ENCODE measurements around the gene GFOD1.
A peak's percentile ranks its signal among the peaks of the same experiment; 100 is the strongest.
"Not testable (repeated sequence)": the region's sequence is repeated elsewhere in the genome, so short reads cannot be mapped to it uniquely, and the experiment has no call there.

The GFOD1 gene

GRCh38 chr6:13438126-13438525 is 49.3 kb downstream of the GFOD1 start:
- no peak for DNase-seq

- no peak for DNase-seq
Observed at GRCh38 chr6:13437218-13437996, 50.0 kb downstream of the GFOD1 start.

GRCh38 chr6:13436399-13437217 is 50.8 kb downstream of the GFOD1 start:
- no peak for DNase-seq

- DNase-seq, result no peak
Observed at GRCh38 chr6:13435477-13436246, 51.7 kb downstream of the GFOD1 start.

- DNase-seq, result no peak
Observed at GRCh38 chr6:13434777-13435176, 52.6 kb downstream of the GFOD1 start.

GRCh38 chr6:13434135-13434775 is 53.1 kb downstream of the GFOD1 start:
- DNase-seq, result not testable (repeated sequence)

- no peak for DNase-seq
Observed at GRCh38 chr6:13433709-13434121, 53.7 kb downstream of the GFOD1 start.

- DNase-seq, result no peak
Observed at GRCh38 chr6:13432526-13433184, 54.7 kb downstream of the GFOD1 start.

GRCh38 chr6:13431861-13432465 is 55.4 kb downstream of the GFOD1 start:
- peak in 1 of 14 donors; percentile 23 for DNase-seq

GRCh38 chr6:13431059-13431656 is 56.2 kb downstream of the GFOD1 start:
- DNase-seq, result no peak

GRCh38 chr6:13429406-13429753 is 58.0 kb downstream of the GFOD1 start:
- no peak for DNase-seq

GRCh38 chr6:13428583-13429405 is 58.6 kb downstream of the GFOD1 start:
- no peak for DNase-seq

GRCh38 chr6:13427801-13428582 is 59.4 kb downstream of the GFOD1 start:
- DNase-seq, result peak in 1 of 14 donors; percentile 20

GRCh38 chr6:13427316-13427715 is 60.1 kb downstream of the GFOD1 start:
- DNase-seq, result no peak

- peak in 2 of 14 donors; percentile 41 to 51 for DNase-seq
Observed at GRCh38 chr6:13425943-13426931, 61.2 kb downstream of the GFOD1 start.

GRCh38 chr6:13425270-13425873 is 62.0 kb downstream of the GFOD1 start:
- no peak for DNase-seq

- no peak for DNase-seq
Observed at GRCh38 chr6:13423252-13423651, 64.1 kb downstream of the GFOD1 start.
